Spleen (tissue), 11 donors: ENCODE measurements around the gene CENPM. TPM values are rescaled to one million over a fixed set of nuclear protein-coding genes. Genes with fewer than 3 reads are reported as not detected.

Source experiments
- DNase-seq: peaks from one replicate; pipeline ENCODE4 v3.0.0-alpha.2; 2020
- H3K27ac ChIP-seq, 8 donors: fragments of 200-600 bp; sonication (generic) in 7 of 8; 1 replicate in 4 of 8; 2 replicates in 4 of 8; pipeline versions ENCODE4 v1.5.0 to v1.8.0; 2016 to 2021; ENCODE audit warnings: inconsistent platforms in 4 of 8, mild to moderate bottlenecking in 4 of 8, moderate library complexity in 1 of 8
- H3K27me3 ChIP-seq, 7 donors: fragments of 200-600 bp; sonication (generic) in 6 of 7; replicated peaks in 1 of 7; 1 replicate in 4 of 7; 2 replicates in 3 of 7; pipeline versions ENCODE4 v1.5.0 to v1.8.0; 2016 to 2021; ENCODE audit warnings: inconsistent platforms in 3 of 7, mild to moderate bottlenecking in 1 of 7
- H3K36me3 ChIP-seq, 6 donors: fragments of 200-600 bp; sonication (generic) in 5 of 6; 1 replicate in 4 of 6; 2 replicates in 2 of 6; pipeline versions ENCODE4 v1.5.0 to v1.8.0; 2016 to 2021; ENCODE audit warnings: inconsistent platforms in 2 of 6
- H3K4me1 ChIP-seq, 6 donors: fragments of 200-600 bp; sonication (generic) in 5 of 6; 1 replicate in 3 of 6; 2 replicates in 3 of 6; pipeline versions ENCODE4 v1.5.0 to v1.8.0; 2016 to 2021; ENCODE audit warnings: inconsistent platforms in 3 of 6
- H3K4me3 ChIP-seq, 8 donors: fragments of 200-600 bp; sonication (generic) in 7 of 8; 1 replicate in 4 of 8; 2 replicates in 4 of 8; pipeline versions ENCODE4 v1.5.0 to v1.8.0; 2016 to 2021; ENCODE audit warnings: inconsistent platforms in 4 of 8, mild to moderate bottlenecking in 4 of 8, moderate library complexity in 2 of 8
- H3K9me3 ChIP-seq, 8 donors: fragments of 200-600 bp; sonication (generic) in 7 of 8; 1 replicate in 4 of 8; 2 replicates in 4 of 8; pipeline versions ENCODE4 v1.5.0 to v1.8.0; 2016 to 2021; ENCODE audit warnings: inconsistent platforms in 4 of 8
- CTCF ChIP-seq, 11 experiments: fragments of 200-600 bp in 7 of 11; fragments of 450-650 bp in 4 of 11; sonication (generic) in 4 of 11; IDR thresholded peaks in 8 of 11; conservative IDR thresholded peaks in 3 of 11; 1 replicate in 7 of 11; 2 replicates in 4 of 11; pipeline versions ENCODE4 v1.4.0 to v1.8.0; 2016 to 2021; ENCODE audit warnings: antibody characterized with exemption in 11 of 11, inconsistent platforms in 4 of 11, mild to moderate bottlenecking in 1 of 11
- POLR2A ChIP-seq, 3 donors: fragments of 450-650 bp; IDR thresholded peaks; one replicate each; pipeline ENCODE4 v1.5.1; 2017; ENCODE audit warnings: antibody characterized with exemption in 3 of 3, mild to moderate bottlenecking in 1 of 3
- POLR2AphosphoS5 ChIP-seq, 3 donors: sonication (generic); formaldehyde crosslinking; IDR thresholded peaks; one replicate each; pipeline ENCODE4 v1.5.1; 2017; ENCODE audit warnings: antibody characterized with exemption in 3 of 3
- WGBS, 5 donors: extraction: QIAGEN DNeasy Blood & Tissue Kit in 3 of 5; methylation state at CpG; one replicate each; pipeline versions ENCODE4 v1.1.5 to v1.1.7; 2013 to 2018; 5-methylcytosine and 5-hydroxymethylcytosine counted together
- intact Hi-C: fragments of 100-400 bp; cut with DNase I; formaldehyde crosslinking; loops from one replicate; pipeline ENCODE4 v1.15.0; 2023; ENCODE audit warnings: low total_unique reads
- polyA plus RNA-seq, 3 donors: library from polyadenylated mRNA; stranded (reverse); fragments of 200-250 nt; gene quantifications; one replicate each; pipeline ENCODE4 v1.2.1, GENCODE V29; 2013
- total RNA-seq, 7 donors: library from RNA; depleted of rRNA in 3 of 7; stranded (reverse); fragments of >200 nt in 3 of 7; fragmentation: NEBNext Ultra II Directional in 4 of 7; extraction: Animal tissue kit (Norgen Biotek cat#: 25700) in 4 of 7; gene quantifications; one replicate each; pipeline versions ENCODE4 v1.1.0 to v1.2.1, GENCODE V29; 2016 to 2021
- donor health status: healthy with polysubstance abuse.
- donor health status: DM: no; HTN: no; CAD: no; lungs with moderate emphysema.
- donor health status: DM: no; HTN: no; CAD: no.
- donor health status: Bipolar disorder and iron deficiency.
- donor health status: healthy.
- donor health status: DM: no; HTN: no; CAD: no.
- donor health status: DM: yes; HTN: yes; CAD: no.

The CENPM gene
- total and polyA plus RNA-seq, 10 donors = 3.3 to 63.1 (median 15.4) TPM

- Histone ChIP-seq H3K36me3 (peaks cover 0 to 5% (median 0%) of the 10 kb centered on the region in 6 donors), H3K4me1 (peaks cover 26 to 96% (median 74%) of the 10 kb centered on the region in 6 donors), H3K27ac (peak overlapping the region in 5 of 8 donors; percentile 87 to 99 (median 93)), H3K9me3 (no peaks in the 10 kb centered on the region), H3K27me3 (peaks cover 0 to 75% (median 35%) of the 10 kb centered on the region in 7 donors), H3K4me3 (peak overlapping the region in 1 of 8 donors; percentile 70)
- intact Hi-C loops = no loop called here
- DNase-seq = peak; percentile 88
- peak; percentile 78 to 86 (median 79) for TF ChIP-seq POLR2AphosphoS5 (IDR thresholded peaks at IDR 0.05)
- TF ChIP-seq CTCF (IDR thresholded peaks at IDR 0.05 in 8 of 11, conservative IDR thresholded peaks at IDR 0.05 in 3 of 11) = no peak
- 50 to 66% (median 58%) methylated on average over 18 to 23 of the region's 23 CpGs for WGBS, 5 donors
Observed at GRCh38 chr22:41917903-41918791, 28.8 kb downstream of the CENPM start.

- Histone ChIP-seq H3K9me3 (no peaks in the 10 kb centered on the region), H3K4me1 (peaks cover 26 to 95% (median 69%) of the 10 kb centered on the region in 6 donors), H3K27ac (peak overlapping the region in 1 of 8 donors; percentile 99), H3K27me3 (peaks cover 0 to 82% (median 42%) of the 10 kb centered on the region in 7 donors), H3K4me3 (no peak overlapping the region), H3K36me3 (no peaks in the 10 kb centered on the region)
- DNase-seq = peak; percentile 80
- intact Hi-C loops = no loop called here
- 68 to 81% (median 75%) methylated on average over 9 to 11 of the region's 11 CpGs for WGBS, 5 donors
- TF ChIP-seq CTCF (IDR thresholded peaks at IDR 0.05 in 8 of 11, conservative IDR thresholded peaks at IDR 0.05 in 3 of 11) = no peak
- no peak for TF ChIP-seq POLR2A (IDR thresholded peaks at IDR 0.05)
- no peak for TF ChIP-seq POLR2AphosphoS5 (IDR thresholded peaks at IDR 0.05)
Observed at GRCh38 chr22:41917375-41917902, 29.5 kb downstream of the CENPM start.

- no peak overlapping the region for H3K4me3 ChIP-seq
- intact Hi-C loops = no loop called here
- H3K36me3 ChIP-seq = no peaks in the 10 kb centered on the region
- WGBS, 5 donors = 66 to 76% (median 75%) methylated on average over 10 of the region's 10 CpGs
- H3K9me3 ChIP-seq = no peaks in the 10 kb centered on the region
- peaks cover 26 to 95% (median 65%) of the 10 kb centered on the region in 6 donors for H3K4me1 ChIP-seq
- TF ChIP-seq CTCF (IDR thresholded peaks at IDR 0.05 in 8 of 11, conservative IDR thresholded peaks at IDR 0.05 in 3 of 11) = no peak
- no peak for TF ChIP-seq POLR2AphosphoS5 (IDR thresholded peaks at IDR 0.05)
- no peak for TF ChIP-seq POLR2A (IDR thresholded peaks at IDR 0.05)
- peaks cover 4 to 88% (median 48%) of the 10 kb centered on the region in 7 donors for H3K27me3 ChIP-seq
- no peak overlapping the region for H3K27ac ChIP-seq
- peak; percentile 68 for DNase-seq
Observed at GRCh38 chr22:41916745-41917358, 30.1 kb downstream of the CENPM start.
